MM.1S (cell line): ENCODE measurements around the gene CCDC87.

Experiments used
- CTCF ChIP-seq: fragments of 300-600 bp; sonication (generic); IDR thresholded peaks from 2 replicates; pipeline ENCODE4 v1.5.1; 2016; ENCODE audit warnings: antibody characterized with exemption, low read length, mixed read lengths
- EZH2 ChIP-seq: fragments of 300-600 bp; sonication (generic); optimal IDR thresholded peaks from 2 replicates; pipeline ENCODE3; 2017; ENCODE audit warnings: low read depth, mild to moderate bottlenecking, antibody characterized with exemption, low read length, mixed read lengths
- EZH2phosphoT487 ChIP-seq: fragments of 300-600 bp; sonication (generic); IDR thresholded peaks from 2 replicates; pipeline ENCODE4 v1.6.1; 2018; ENCODE audit warnings: antibody characterized with exemption, low read length

- TF ChIP-seq CTCF (no peak), EZH2phosphoT487 (no peak), EZH2 (no peak)
Observed at GRCh38 chr11:66600219-66600618, 7.4 kb upstream of the CCDC87 start.
